HG03354 (cell line): ENCODE measurements around the gene GP2.
"Not testable (repeated sequence)": the region's sequence is repeated elsewhere in the genome, so short reads cannot be mapped to it uniquely, and the experiment has no call there.

ENCODE experiments used
- ATAC-seq: cut with Tn5 transposase; IDR thresholded peaks from one replicate; pipeline ENCODE4 v1.9.1; 2021; ENCODE audit warnings: mild to moderate bottlenecking; ENCODE audit not compliant: unreplicated experiment, poor library complexity, severe bottlenecking

The GP2 gene

DNA sequence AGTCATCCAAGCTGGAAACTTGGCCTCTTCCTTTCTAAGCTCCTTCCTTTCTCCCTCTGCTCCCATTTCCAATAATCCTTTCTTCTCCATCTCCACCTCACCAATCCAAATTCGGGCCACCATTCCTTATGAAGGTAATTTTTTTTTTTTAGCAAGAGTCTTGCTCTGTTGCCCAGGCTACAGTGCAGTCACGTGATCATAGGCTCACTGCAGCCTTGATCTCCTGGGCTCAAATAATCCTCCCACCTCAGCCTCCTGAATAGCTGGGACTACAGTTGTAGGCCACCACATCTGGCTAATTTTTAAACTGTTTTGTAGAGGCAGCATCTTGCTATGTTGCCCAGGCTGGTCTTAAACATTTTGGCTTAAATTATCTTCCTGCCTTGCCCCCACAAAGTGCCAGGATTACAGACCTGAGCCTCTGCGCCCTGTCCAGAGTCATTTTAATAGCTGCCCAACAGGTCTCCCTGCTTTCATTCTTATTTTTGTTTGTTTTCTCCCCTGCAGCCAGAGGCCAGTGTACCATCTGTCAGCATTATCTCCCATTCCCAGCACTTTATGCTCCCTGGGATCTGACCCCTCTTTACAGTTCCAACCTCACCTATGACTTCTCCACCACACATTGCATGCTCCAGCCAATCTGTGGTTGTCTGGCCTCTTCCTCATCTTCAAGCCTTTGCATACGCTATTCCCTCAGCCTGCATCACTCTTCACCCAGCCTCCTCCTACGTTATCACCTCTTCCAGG, 2.3 kb upstream of the GP2 start:
- no peak for ATAC-seq

DNA sequence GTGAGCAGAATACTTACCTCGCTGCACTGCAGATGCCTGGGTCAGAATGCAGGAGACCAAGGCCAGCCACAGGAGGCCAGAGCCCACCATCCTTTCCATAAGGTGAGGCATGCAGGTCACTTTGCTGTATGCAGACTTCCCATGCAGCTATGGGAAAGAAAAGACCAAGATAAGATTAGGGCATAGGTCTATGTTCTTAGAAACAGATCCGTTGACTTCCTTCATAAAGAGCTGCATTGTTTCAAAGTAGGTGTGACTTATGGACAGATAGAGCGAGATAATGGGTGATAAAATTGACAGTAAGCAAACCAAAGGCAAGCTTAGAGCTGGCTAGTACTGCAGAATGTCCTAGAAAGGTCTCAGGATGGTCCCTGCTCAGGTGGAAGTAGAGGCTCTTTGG, 992 bp downstream of the GP2 start:
- ATAC-seq: no peak

DNA sequence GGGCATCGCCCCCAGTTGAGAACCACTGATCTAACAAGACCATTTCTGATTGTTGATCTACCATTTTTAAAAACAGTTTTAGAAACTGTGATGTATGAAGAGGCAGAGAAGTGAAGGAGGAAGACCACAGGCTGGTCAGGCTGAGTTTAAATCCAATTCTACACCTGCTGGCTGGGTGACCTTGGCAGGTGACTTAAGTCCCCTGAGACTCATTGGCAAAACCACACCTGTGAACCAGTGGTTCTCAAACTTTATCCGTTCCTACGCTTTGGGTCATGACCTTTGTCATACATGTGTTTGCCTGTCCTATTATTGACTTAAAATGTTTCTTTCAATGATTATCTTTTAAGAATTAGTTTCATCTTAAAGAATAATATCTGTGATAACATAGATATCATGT, 2.3 kb downstream of the GP2 start:
- no peak for ATAC-seq

DNA sequence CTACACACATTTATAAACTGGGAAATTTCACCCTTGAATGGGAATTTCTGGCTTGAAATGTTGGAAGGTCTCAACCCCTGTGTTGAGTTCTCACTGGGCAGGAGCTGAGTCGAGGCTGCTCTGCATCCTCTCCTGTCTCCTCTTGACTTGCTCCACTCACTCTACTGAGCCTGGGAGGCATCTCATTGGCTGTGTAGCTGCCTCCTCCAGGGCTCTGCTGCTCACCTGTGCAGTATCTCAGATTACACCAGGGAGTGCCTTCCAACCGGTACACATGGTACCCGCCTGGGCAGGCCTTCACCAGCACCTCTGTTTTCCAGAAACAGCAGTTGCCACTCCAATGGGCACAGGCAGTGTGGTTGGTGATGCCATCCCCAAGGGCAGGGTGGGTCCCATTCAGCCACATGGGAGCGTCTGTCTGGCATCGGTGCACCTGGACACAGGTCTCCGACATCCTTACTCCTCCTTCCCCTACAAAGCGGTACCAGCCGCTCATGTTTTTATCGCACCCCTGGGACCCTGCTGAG, 3.7 kb downstream of the GP2 start:
- ATAC-seq: no peak

DNA sequence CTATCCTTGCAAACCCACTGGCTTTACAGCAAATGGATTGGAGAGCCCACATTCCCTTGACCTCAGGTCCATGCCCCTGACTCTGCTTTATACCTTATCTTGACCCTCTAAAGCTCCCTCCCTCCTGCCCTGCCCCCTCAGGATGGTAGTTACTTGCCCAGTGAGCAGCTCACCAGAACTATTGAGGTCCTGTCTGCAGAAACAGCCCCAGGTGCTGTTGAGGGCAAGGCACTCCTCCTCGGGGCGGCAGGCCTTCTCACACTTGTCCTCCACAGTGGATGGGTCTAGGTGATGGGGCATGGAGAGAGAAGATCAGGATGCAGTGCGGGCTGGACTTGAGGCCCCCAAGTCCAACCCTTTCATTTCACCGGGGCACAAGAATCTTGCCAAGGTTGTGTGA, 4.6 kb downstream of the GP2 start:
- no peak for ATAC-seq

DNA sequence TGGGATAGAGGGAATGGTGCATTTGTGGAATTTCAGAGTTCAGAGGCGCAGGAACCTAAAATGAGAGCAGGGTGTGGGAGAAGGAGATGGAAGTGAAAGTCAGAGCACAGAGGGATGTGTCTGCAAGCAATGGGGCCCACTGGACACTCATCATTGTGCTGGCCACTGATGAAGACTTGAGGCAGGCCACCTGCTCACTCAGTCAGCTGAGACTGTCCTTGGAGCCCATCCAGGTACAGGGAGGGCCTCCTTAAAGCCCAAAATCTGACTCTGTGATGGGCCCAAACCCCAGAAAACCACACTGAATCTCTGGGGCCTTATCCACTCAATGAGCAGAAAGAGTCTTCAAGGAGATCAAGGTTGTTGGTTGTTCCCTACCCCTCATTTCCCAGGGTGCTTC, 5.6 kb downstream of the GP2 start:
- ATAC-seq: no peak

DNA sequence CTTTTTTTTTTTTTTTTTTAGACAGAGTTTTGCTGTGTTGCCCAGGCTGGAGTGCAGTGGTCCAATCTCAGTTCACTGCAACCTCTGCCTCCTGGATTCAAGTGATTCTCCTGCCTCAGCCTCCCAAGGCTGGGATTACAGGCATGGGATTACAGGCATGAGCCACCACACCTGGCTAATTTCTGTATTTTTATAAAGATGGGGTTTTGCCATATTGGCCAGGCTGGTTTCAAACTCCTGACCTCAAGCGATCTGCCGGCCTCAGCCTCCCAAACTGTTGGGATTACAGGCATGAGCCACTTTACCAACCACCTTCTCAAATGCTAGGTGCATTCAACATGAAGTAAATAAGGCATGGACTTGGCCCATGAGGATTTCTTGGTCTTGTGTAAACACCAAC, 6.3 kb downstream of the GP2 start:
- ATAC-seq: not testable (repeated sequence)

DNA sequence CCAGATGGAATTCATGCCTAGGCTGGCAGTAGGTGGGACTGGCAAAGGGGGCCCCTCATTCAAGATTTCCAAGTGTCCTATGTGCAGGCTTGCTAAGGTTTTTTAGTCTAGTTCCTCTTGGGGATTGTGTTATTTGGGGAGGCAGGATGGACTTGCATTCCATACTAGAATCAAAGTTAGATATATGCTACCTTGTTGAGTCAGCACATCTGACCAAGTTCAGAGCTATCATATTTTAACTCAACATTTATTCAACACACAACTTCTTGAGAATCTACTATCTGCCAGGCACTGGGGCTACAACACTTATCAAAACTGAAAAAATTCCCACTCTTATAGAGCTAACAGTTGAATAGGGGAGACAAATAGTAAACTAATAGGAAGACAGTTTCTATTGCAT, 6.7 kb downstream of the GP2 start:
- ATAC-seq: no peak

DNA sequence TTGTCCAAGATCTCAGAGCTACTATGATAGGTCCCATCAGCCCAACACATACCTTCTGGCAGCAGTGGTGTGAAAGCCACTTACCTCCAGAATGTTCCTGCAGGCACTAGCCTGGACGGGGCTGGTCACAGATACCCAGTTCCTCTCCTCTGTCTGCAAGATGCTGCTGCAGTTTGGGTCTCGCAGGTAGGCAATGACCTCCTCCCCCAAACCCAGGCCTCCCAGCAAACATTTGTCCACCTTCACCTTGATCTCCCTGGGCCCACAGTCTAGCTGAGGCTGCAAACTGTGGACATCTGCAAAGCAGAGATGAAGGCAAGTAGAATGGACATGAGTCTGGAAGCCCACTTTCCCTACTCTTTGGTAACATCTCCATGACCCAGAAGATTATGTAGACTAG, 7.1 kb downstream of the GP2 start:
- ATAC-seq: no peak

DNA sequence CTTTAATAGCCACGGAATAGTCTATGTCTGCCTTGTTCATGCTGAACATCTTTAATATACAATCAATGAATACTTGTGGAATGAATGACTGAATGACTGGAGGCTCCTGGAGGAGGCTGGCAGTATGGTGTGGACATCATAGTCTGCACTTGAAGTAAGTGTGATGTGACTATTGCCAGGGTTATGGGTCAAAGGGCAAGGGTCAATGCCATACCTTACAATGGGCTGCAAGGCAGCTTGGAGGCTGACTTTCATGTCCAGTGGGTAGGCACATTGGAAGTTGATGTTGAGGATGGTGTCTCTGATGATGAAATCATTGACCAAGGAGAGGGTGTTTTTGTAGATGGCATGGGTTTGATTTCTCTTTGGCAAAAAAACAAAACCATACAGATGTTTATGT, 7.9 kb downstream of the GP2 start:
- no peak for ATAC-seq

DNA sequence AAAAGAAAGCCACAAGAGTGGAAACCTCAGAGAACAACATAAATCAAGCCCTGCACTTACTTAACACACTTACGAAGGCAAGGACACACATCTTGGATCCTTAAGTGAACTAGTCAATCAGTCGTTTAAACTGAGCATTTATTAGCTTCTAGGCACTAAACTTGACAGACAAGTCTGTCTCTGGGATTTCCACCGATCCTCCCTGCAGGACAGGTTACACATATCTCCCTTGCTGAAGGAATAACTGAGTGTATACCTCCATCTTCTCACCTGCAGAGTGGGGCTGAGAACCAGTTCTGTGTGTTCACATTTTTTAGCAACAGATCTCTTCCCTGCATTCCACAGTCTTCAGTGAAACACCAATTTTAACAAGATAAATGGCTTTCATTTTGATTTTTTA, 8.9 kb downstream of the GP2 start:
- no peak for ATAC-seq

DNA sequence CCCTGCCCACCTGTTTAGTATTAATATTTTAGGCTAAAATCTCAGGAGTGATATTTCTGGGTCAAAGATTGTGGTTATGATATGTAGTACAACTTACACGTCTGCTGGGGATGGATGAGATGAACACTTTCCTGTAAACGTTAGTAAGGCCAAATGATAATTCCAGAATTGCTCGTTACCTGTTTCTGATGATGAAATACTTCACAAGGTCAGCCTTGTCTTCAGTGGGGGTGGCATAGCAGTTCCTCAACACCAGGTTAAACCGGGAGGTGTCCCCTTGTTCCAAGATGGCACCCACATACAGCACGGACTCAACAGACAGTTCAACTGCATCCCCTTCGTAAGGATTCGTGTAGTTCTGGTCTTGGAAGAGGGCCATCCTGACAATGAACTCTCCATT, 9.3 kb downstream of the GP2 start:
- no peak for ATAC-seq

DNA sequence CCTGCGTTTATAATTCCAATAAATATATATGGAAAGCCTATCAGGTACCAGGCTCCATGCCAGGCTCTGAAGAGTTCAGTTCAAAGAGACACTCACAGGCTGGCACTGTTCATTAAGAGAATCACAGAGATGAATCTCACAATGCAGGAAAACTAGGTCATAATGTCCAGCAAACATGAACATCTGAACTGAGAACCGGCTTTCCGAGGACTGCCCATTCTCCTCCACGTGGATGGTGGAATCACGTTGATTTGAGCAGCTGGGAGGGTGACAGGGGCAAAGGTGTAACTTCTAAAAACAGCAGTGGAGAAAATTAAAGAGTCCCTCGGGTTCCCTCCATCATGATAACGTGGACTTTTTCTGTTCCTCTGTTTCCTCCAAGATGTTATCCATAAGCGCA, 10.2 kb downstream of the GP2 start:
- no peak for ATAC-seq

DNA sequence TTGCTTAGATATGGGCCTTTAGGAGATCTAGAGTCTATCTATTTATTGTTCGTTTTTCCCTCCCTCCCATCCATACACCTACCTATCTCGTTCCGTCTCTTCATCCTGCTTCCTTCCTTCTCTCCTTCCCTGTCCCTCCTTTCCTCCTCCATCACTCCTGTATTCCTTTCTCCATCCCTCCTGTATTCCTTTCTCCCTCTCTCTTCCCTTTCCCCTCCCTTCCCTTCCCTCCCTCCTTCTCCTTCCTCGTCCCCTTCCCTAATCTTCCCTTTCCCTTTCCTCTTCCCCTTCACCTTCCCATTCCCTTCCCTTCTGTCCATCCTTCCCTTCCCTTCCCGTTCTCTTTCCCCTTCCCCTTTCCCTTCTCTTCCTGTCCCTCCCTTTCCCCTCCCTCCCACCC, 10.6 kb downstream of the GP2 start:
- ATAC-seq: no peak

DNA sequence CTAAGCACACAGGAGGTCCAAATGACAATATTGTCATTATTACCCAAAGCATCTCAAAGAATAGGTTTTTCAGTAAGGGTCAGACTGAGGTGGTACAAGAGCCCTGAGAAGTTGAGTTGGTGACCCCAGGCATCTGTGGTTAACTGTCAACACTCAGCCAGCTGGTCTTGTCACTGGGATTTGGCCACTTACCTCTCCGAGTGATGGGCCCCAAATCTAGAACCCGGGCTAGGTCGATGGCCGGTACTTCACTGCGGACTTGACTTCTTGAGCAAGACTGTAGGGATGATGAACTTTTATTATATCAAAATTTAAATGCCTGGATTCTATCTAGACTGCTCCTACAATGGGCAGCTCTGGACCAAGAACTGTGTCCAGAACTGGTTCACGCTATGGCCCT, 11.5 kb downstream of the GP2 start:
- no peak for ATAC-seq

DNA sequence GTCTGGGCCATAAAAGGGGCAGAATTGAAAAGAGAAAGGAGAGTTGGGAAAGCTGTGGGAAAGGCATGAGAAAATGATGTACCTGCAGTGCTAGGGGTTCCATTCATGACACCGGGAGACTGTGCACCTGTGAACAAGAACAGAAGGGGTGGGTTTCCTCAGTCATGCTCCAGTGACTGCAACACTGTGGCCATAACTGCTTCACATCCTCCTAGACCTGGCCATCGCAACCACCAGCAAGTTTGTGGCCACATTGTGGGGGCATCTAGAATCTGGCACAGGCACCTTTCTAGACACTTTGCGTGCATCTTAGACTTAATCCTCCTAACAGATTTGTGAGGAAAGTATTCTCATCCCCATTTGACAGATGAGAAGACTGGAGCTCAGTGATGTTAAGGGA, 12.7 kb downstream of the GP2 start:
- no peak for ATAC-seq

DNA sequence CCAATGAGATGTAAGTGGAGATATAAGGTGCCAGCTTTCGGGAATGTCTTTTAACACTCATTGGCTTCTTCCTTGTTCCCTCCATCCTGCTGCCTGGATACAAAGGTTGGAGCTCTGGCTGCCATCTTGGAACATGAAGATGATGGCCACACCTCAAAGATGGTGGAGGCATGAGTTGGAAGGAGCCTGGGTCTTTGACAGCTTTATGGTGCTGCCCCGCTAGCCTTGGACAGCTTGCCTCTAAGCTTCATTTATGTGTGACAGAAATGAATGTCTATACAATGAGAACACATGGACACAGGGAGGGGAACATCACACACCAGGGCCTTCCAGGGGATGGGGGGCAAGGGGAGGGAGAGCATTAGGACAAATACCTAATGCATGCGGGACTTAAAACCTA, 13.6 kb downstream of the GP2 start:
- ATAC-seq: no peak

DNA sequence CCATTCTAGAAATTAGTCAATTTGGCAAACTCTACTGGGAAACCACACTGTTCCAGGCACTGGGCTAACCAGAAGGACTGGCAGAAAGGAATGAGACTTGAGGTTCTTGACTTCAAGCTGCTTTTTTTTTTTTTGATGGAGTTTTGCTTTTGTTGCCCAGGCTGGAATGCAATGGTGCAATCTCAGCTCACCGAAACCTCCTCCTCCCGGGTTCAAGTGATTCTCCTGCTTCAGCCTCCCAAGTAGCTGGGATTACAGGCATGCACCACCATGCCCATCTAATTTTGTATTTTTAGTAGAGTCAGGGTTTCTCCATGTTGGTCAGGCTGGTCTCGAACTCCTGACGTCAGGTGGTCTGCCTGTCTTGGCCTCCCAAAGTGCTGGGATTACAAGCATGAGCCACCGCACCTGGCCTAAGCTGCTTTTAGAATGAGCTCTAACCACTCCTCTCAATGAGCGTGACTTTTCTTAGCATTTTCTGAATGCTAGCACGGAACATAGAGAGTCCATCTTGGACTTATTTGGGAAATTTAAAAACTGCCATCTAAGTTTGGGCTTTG, 14.7 kb downstream of the GP2 start:
- not testable (repeated sequence) for ATAC-seq

DNA sequence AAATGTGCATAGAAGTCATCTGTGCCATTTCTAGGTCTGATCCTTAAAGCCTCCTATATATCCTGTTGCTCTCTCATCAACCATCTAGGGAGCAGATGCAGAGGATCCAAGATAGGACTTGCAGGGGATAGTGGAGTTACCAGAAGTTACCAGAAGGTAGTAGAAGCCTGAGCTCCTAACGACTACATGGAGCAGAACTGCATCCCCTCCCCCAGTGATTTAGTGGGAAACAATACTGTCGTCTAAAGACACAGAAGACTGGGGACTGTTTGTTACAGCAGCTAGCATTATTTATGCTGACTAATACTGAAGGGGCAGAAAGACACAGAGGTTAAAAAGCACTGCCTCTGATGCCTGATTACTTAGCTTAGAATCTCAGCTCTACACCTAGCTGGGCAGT, 15.8 kb downstream of the GP2 start:
- no peak for ATAC-seq

DNA sequence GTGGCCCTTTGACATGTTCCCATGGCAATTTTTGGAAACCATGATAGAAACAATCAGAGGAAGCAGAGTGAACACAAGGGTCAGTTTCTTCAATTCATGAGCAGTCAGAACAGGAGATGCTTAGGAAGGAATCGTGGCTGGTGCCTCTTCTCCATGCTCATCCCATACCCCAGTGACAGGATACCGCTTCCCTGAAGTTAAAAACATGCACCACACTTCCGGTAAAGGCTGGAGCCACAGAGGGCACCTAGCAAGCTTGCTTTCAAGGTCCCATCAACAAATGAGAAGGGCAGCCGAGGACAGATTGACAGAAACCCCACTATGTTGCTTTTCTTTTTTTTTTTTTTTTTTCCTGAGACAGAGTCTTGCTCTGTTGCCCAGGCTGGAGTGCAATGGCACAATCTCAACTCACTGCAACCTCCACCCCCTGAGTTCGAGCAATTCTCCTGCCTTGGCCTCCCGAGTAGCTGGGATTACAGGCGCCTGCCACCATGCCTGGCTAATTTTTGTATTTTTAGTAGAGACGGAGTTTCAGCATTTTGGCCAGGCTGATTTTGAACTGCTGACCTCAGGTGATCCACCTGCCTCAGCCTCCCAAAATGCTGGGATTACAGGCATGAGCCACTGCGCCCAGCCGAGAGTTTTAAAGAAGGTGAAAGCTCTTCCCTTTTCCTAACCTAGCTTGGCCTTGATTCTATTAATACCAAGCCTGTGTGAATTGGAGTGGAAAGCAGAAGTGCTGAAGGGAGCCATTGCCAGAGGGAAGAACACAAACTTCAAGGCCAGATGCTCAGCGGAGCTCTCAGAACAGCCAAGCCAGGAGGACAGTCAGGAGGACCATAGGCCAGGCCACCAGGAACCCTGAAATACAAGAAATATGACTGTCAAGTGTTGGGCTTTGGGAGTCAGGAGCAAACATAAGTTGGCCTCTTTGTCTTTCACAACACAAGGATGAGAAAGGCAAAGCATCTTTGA, 16.6 kb downstream of the GP2 start:
- no peak for ATAC-seq

DNA sequence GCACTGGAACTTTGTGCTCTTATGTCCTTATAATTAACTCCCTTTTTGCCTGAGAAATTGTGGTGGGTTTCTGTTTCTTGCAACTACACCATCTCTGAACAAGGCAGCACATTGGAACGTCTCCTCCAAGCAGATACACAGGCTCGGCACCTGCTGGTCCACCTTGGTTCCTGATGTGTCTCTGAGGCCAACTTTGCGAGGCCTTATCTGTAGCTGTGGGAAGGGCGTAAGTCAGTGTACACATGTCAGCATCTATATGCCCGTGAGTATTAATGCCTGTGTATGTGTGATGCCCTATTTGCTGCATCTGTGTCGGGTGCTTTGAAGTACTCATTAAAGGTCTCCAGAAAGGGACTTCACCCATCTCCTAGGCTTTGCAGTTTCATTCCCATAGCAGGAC, 17.5 kb downstream of the GP2 start:
- ATAC-seq: no peak
